Right renal cortex interstitium (tissue), 3 donors: ENCODE data around the gene MPND. TPM values are rescaled to one million over a fixed set of nuclear protein-coding genes. Genes with fewer than 3 reads are reported as not detected.
"Not testable (repeated sequence)": the region's sequence is repeated elsewhere in the genome, so short reads cannot be mapped to it uniquely, and the experiment has no call there.

Experiments
- DNase-seq, 3 donors: peaks; one replicate each; pipeline ENCODE4 v3.0.0-alpha.2; 2013; ENCODE audit warnings: low read depth in 3 of 3, low spot score in 2 of 3
- polyA plus RNA-seq, 3 donors: library from polyadenylated mRNA; unstranded; fragments of 120-200 nt; gene quantifications; one replicate each; pipeline ENCODE4 v1.2.1, GENCODE V29; 2013; ENCODE audit not compliant: insufficient read length in 3 of 3

Gene MPND
- polyA plus RNA-seq, 3 donors = 21.0 to 24.9 (median 24.4) TPM

DNA sequence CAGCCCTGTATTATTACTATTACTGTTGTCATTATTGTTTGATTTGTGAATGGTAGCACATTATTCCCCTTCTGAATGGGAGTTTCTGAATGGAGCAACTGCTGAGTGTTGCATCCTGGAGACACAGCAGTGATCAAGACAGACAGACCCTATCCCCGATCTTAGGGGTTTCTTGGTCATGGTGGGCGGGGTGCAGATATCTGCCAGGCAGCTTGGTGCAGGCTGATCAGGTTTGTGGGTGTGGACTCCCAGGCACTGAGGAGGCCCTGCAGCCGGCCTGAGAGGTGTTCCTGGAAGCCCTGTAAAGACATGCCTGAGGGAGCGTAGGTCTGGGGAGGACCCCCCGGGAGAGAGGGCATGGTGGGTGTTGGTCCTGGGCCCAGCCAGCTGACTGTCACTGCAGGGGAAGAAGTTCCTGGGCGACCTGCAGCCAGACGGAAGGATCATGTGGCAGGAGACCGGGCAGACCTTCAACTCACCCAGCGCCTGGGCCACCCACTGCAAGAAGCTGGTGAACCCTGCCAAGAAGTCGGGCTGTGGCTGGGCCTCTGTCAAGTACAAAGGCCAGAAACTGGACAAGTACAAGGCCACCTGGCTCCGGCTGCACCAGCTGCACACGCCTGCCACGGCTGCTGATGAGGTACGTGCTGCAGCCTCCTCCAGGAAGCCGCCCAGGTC lies 2.1 kb downstream of the MPND start:
- DNase-seq = no peak

DNA sequence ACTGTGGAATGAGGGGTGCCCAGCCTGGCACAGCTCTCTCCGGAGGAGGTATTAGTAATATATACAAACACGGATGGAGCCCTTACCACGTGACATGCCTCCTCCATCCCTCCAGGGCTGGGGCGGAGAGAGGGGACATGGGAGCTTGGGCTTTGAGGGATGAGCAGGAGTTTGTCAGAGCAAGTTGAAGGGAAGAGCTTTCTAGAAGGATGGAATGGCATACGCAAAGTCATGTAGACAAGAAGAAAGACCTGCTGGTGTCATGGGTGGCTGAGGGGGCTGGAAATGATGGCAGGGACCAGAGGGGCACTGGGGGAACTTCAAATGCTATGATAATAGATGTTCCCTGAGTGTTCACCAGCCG lies 2.6 kb downstream of the MPND start:
- no peak for DNase-seq

GRCh38 chr19:4347521-4347920 lies 4.2 kb downstream of the MPND start:
- no peak for DNase-seq

GRCh38 chr19:4349225-4349624 lies 5.9 kb downstream of the MPND start:
- not testable (repeated sequence) for DNase-seq

DNA sequence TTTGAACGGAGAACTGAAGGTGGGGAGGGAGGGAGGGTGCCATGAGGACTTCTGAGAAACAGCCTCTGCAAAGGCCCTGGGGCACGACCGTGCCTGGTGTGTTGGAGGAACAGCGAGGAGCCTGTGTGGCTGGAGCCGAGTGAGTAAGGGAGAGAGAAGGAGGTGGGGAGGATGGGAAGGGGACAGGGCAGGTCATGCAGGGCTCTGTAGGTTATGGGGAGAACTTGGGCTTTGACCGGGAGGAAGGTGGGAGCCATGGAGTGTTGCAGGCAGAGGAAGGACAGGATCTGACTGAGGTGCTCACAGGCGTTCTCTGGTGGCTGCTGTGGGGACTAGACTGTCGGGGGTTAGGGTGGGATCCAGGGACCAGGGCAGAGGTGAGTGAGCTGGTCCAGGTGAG lies 6.7 kb downstream of the MPND start:
- no peak for DNase-seq

- no peak for DNase-seq
Measured at GRCh38 chr19:4350726-4351125, 7.4 kb downstream of the MPND start.

- DNase-seq = no peak
Measured at GRCh38 chr19:4352701-4353121, 9.3 kb downstream of the MPND start.

DNA sequence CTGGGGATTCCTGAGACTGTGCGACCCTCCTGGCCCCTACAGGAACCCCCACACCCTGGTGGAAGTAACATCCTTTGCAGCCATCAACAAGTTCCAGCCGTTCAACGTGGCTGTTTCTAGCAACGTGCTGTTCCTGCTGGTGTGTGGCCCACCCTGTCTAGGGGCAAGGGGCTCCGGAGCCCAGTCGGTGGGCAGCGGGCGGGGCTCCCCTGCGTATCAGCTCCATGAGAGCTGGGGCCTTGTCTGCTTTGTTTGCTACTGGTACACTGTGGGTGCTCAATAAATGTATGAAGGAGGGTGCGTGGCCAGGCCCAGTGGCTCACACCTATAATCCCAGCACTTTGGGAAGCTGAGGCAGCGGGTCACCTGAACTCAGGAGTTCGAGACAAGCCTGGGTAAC lies 10.9 kb downstream of the MPND start:
- DNase-seq = no peak

DNA sequence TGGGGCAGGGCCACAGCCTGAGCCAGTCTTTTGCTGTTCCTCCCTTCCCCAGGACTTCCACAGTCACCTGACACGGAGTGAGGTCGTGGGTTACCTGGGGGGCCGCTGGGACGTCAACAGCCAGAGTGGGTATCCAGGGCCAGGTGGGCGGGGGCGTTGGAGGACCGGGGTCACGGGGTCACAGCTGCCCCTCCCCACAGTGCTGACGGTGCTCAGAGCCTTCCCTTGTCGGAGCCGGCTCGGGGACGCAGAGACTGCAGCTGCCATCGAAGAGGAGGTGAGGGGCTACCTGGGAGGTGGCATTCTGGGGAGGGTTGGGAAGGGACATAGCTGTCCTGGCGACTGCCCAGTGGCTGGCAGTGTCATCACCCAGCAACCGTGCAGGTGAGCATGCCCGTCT lies 11.5 kb downstream of the MPND start:
- no peak for DNase-seq

GRCh38 chr19:4357095-4357797 lies 13.9 kb downstream of the MPND start:
- DNase-seq = no peak

- no peak for DNase-seq
Measured at GRCh38 chr19:4357921-4358326, 14.6 kb downstream of the MPND start.

DNA sequence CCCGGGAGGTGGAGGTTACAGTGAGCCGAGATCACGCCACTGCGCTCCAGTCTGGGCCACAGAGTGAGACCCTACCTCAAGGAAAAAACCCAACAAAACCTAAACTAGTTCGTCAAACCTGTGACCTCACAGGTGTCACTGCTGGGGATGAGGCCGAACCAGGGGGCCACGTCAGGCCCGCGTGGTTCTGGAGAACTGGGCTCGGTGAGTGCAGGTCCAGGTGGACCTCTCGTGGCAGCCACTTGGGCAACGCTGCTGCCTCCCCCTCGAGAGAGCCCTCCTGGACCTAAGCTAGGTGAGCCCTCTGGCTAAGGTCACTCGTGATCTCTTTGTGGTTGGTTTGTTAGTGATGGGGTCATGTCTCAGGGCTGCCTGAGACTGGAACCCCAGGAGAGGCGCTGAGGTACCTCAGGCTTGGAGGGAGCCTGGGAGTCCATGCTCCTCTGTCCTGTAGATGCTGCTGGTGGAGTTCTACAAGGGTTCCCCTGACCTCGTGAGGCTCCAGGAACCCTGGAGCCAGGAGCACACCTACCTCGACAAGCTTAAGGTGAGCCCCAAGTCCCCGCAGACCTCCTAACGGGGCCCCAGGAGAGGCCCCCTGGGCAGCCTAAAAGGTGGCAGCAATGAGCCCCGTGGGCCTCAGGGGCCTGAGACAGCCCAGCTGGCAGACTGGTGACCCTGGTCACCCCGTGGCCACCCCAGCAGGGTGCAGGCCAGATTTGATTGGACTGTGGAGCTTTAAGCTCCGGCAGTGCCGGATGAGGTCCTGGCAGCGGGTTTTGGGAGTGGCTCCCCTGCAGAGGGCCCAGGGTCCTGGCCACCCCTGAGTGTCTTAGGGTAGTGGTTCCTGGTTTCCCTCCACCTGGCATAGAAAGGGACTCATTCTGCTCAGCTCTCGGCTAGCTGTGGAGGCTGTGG lies 15.6 kb downstream of the MPND start:
- no peak for DNase-seq

- no peak for DNase-seq
Measured at GRCh38 chr19:4359627-4360000, 16.3 kb downstream of the MPND start.

DNA sequence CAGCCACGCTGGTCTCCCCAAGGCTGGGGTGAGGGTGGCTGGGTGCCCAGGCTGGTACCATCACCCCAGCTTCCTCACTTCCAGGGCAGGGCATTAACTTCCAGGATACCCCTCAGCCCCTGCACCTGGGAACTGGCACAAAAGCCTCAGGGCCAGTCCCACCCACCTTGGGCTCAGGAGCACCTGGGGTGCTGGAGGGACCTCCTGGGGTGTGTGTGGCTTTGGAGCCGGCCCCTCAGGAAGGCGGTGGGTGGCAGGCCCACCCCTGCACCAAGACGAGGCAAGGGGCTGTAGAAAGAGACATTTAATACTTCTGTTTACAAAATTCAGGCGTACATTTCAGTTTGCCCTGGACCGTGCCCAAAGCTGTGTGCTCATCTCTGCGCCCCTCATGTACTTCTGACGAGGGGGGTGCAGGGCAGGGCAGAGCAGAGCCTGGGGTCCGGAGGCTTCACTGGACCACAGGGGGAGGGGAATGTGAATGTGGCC lies 16.8 kb downstream of the MPND start:
- DNase-seq = no peak

DNA sequence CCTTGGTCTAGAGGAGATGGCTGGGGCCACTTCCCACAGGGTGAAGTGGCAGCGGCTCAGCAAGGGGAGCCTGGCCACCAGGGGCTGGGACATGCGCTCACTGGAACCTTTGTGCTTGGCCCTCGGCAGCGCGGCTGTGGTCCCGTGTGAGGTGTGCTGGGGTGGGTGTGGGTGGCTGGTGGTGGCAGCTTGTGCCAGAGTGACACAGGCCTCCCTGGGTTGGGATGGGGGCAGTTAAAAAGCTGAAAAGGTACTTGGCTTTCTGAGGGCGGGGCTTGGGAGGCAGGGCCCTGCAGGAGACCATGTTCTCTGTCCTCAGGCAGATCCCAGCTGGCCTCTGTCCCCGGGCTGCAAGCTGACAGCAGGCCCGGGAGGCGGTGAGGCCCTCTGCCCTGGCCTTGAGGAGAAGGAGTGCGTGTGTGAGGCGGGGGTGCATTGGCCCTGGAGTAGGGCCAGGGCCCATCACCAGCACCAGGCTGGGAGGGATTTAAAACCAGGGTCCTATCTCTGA lies 17.3 kb downstream of the MPND start:
- no peak for DNase-seq

- no peak for DNase-seq
Measured at GRCh38 chr19:4361152-4362046, 18.0 kb downstream of the MPND start.

- no peak for DNase-seq
Measured at GRCh38 chr19:4362101-4362828, 18.9 kb downstream of the MPND start.

- no peak for DNase-seq
Measured at GRCh38 chr19:4362831-4363545, 19.6 kb downstream of the MPND start.
